ENCODE results near the gene RCBTB2.

RCBTB2 gene

DNA sequence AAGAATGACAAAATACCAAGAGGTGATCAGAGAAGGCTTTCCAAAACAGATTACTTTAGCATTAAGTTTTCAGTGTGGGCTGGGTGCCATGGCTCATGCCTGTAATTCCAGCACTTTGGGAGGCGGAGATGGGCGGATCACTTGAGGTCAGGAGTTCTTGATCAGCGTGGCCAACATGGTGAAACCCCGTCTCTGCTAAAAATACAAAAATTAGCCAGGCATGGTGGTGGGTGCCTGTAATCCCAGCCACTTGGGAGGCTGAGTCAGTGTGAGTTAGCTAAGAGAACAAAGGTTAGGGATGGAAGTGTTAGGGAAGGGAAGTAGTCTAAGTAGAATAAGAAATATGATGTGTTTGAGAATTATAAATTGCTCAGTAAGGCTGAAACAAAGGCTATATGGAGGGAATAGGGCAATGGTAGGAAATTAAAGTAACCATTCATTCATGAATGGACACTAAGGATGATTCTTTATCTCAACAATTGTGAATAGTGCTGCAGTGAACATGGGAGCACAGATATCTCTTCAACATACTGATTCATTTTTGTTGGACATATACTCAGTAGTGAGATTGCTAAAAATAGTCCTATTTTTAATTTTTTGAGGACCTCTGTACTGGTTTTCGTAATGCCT is 3.9 kb upstream of the RCBTB2 start:
- ChIA-PET POLR2A (no interaction called here), CTCF (no interaction called here)
- Histone ChIP-seq H3K4me1 (ENCODE audit: control extremely low read depth in 1 of 4, control insufficient read depth in 4 of 4, insufficient read depth in 4 of 4, low read length in 3 of 4) (peaks cover 2 to 33% (median 12%) of the 10 kb centered on the region in 4 experiments), H3K36me3 (ENCODE audit: control insufficient read depth in 4 of 4, insufficient read depth in 4 of 4, low read length in 3 of 4) (no peaks in the 10 kb centered on the region), H3K27me3 (replicated peaks in 2 of 5; ENCODE audit: control insufficient read depth in 4 of 5, insufficient read depth in 5 of 5, low read length in 4 of 5) (no peaks in the 10 kb centered on the region), H3K9me3 (ENCODE audit: control extremely low read depth in 1 of 5, control insufficient read depth in 4 of 5, insufficient read depth in 2 of 5, low read depth in 1 of 5, low read length in 4 of 5) (peaks cover 0 to 4% (median 0%) of the 10 kb centered on the region in 5 experiments), H3K4me3 (ENCODE audit: control insufficient read depth in 1 of 7, extremely low read depth in 1 of 7, insufficient read depth in 4 of 7, low read depth in 2 of 7, low read length in 6 of 7) (no peak overlapping the region), H3K27ac (ENCODE audit: insufficient read depth in 1 of 2, low read depth in 1 of 2, low read length in 2 of 2, poor library complexity in 1 of 2, severe bottlenecking in 2 of 2) (no peak overlapping the region)
- 95% methylated on average over 4 of the region's 5 CpGs for WGBS (ENCODE audit: insufficient coverage)
- DNase-seq = no peak

DNA sequence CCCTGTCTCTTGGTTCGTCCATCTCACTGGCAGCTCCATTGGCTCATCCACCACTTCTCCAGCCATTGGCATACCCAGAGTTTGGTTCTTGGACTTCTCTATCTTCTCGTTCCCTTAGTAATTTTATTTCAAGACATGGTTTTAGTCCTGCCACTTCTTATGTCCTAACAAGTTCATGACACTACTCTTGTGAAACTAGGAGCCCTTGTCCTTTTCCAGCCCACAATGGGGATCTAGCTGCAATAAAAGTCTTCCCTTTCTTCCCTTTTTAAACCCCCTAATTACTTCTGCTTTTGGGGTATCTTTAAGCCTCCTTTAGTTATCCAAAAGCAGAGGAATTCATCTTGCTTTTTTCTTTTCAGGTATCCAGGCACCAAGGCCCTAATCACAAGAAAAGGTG is 2.9 kb upstream of the RCBTB2 start:
- ChIA-PET POLR2A (no interaction called here), CTCF (interaction anchor here (1.0 to 2.2 kb wide), 3 partner anchors 9 to 45 kb away, joined by 3 to 6 read pairs (median 4); no protein-coding TSS in a partner anchor)
- H3K9me3 ChIP-seq (ENCODE audit: control extremely low read depth in 1 of 5, control insufficient read depth in 4 of 5, insufficient read depth in 2 of 5, low read depth in 1 of 5, low read length in 4 of 5) = peaks cover 0 to 4% (median 0%) of the 10 kb centered on the region in 5 experiments
- no peak overlapping the region for H3K27ac ChIP-seq (ENCODE audit: insufficient read depth in 1 of 2, low read depth in 1 of 2, low read length in 2 of 2, poor library complexity in 1 of 2, severe bottlenecking in 2 of 2)
- DNase-seq = peak in 2 of 3 donors; percentile 19 to 24
- no peaks in the 10 kb centered on the region for H3K27me3 ChIP-seq (replicated peaks in 2 of 5; ENCODE audit: control insufficient read depth in 4 of 5, insufficient read depth in 5 of 5, low read length in 4 of 5)
- WGBS (ENCODE audit: insufficient coverage) = 94% methylated on average over 2 of the region's 2 CpGs
- no peaks in the 10 kb centered on the region for H3K36me3 ChIP-seq (ENCODE audit: control insufficient read depth in 4 of 4, insufficient read depth in 4 of 4, low read length in 3 of 4)
- peaks cover 2 to 40% (median 14%) of the 10 kb centered on the region in 4 experiments for H3K4me1 ChIP-seq (ENCODE audit: control extremely low read depth in 1 of 4, control insufficient read depth in 4 of 4, insufficient read depth in 4 of 4, low read length in 3 of 4)
- no peak overlapping the region for H3K4me3 ChIP-seq (ENCODE audit: control insufficient read depth in 1 of 7, extremely low read depth in 1 of 7, insufficient read depth in 4 of 7, low read depth in 2 of 7, low read length in 6 of 7)

DNA sequence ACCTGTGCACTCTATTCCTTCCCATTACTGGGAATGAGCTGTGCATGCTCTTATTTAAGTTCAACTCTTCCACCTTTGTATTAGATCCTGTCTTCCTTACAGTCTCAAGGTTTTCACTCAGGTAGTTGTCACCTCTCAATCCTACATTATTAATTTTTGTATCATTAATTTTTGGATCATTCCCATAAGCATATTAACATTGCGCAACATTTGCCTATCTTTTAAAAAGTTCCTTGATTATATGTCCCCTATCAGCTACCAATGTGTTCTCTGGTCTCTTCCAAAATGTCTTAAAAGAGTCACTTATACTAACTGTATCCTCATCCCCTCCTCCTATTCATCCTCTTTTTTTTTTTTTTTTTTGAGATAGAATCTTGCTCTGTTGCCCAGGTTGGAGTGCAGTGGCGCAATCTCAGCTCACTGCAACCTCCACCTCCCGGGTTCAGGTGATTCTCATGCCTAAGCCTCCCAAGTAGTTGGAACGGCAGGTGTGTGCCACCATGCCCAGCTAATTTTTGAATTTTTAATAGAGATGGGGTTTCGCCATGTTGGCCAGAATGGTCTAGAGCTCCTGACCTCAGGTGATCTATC is 2.1 kb upstream of the RCBTB2 start:
- H3K4me1 ChIP-seq (ENCODE audit: control extremely low read depth in 1 of 4, control insufficient read depth in 4 of 4, insufficient read depth in 4 of 4, low read length in 3 of 4) = peaks cover 2 to 41% (median 14%) of the 10 kb centered on the region in 4 experiments
- CTCF ChIA-PET = interaction anchor here (1.6 to 2.2 kb wide), 4 partner anchors 11 to 45 kb away, joined by 4 to 6 read pairs (median 4); no protein-coding TSS in a partner anchor

DNA sequence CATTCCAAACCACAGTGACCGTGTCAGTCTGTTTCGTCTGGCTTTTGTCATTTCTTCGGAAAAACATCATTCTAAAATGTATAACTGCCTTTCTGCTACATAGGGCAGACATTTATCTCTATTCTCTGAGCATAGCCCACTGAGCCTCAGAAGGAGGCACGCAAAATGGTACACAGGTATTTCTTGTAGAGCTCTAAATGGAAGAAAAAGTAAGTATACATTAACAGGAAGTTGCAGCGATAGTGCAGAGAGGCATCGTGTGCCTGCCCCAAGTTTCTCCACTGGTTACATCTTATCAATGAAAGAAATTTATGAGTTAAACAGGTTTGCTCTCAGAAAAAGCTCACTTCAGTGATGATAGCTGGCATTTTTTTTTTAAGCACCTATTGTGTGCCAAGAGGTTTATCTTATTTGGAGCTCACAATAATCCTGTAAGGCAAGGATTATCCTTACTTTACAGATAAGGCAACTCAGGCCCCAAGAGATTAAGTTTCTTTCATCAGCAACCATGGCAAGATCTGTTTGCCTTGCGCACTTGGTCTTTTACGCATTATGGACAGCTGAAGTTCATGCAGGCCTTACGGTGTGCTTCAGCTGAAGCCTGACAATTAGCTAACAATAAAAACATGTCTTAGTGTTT is 1.2 kb upstream of the RCBTB2 start:
- Histone ChIP-seq H3K36me3 (ENCODE audit: control insufficient read depth in 4 of 4, insufficient read depth in 4 of 4, low read length in 3 of 4) (no peaks in the 10 kb centered on the region), H3K4me3 (ENCODE audit: control insufficient read depth in 1 of 7, extremely low read depth in 1 of 7, insufficient read depth in 4 of 7, low read depth in 2 of 7, low read length in 6 of 7) (no peak overlapping the region), H3K27me3 (replicated peaks in 2 of 5; ENCODE audit: control insufficient read depth in 4 of 5, insufficient read depth in 5 of 5, low read length in 4 of 5) (no peaks in the 10 kb centered on the region), H3K9me3 (ENCODE audit: control extremely low read depth in 1 of 5, control insufficient read depth in 4 of 5, insufficient read depth in 2 of 5, low read depth in 1 of 5, low read length in 4 of 5) (peaks cover 0 to 4% (median 0%) of the 10 kb centered on the region in 5 experiments), H3K4me1 (ENCODE audit: control extremely low read depth in 1 of 4, control insufficient read depth in 4 of 4, insufficient read depth in 4 of 4, low read length in 3 of 4) (peaks cover 2 to 41% (median 14%) of the 10 kb centered on the region in 4 experiments), H3K27ac (ENCODE audit: insufficient read depth in 1 of 2, low read depth in 1 of 2, low read length in 2 of 2, poor library complexity in 1 of 2, severe bottlenecking in 2 of 2) (no peak overlapping the region)
- peak in 1 of 3 donors; percentile 22 for DNase-seq
- CTCF ChIA-PET = interaction anchor here (0.7 to 2.2 kb wide), 10 partner anchors 9 to 46 kb away, joined by 3 to 6 read pairs (median 4); no protein-coding TSS in a partner anchor
- POLR2A ChIA-PET = no interaction called here
- WGBS (ENCODE audit: insufficient coverage) = 90% methylated on average over 5 of the region's 9 CpGs

More for the DNA sequence above, 2.1 kb upstream of the RCBTB2 start:
- no peak overlapping the region for H3K4me3 ChIP-seq (ENCODE audit: control insufficient read depth in 1 of 7, extremely low read depth in 1 of 7, insufficient read depth in 4 of 7, low read depth in 2 of 7, low read length in 6 of 7)
- POLR2A ChIA-PET = interaction anchor here (0.6 kb wide), 1 partner anchor 189 kb away, joined by 3 read pairs; no protein-coding TSS in a partner anchor
- H3K27me3 ChIP-seq (replicated peaks in 2 of 5; ENCODE audit: control insufficient read depth in 4 of 5, insufficient read depth in 5 of 5, low read length in 4 of 5) = no peaks in the 10 kb centered on the region
- no peak for DNase-seq
- no peaks in the 10 kb centered on the region for H3K36me3 ChIP-seq (ENCODE audit: control insufficient read depth in 4 of 4, insufficient read depth in 4 of 4, low read length in 3 of 4)
- no peak overlapping the region for H3K27ac ChIP-seq (ENCODE audit: insufficient read depth in 1 of 2, low read depth in 1 of 2, low read length in 2 of 2, poor library complexity in 1 of 2, severe bottlenecking in 2 of 2)
- WGBS (ENCODE audit: insufficient coverage) = 98% methylated on average over 4 of the region's 5 CpGs
- peaks cover 0 to 4% (median 0%) of the 10 kb centered on the region in 5 experiments for H3K9me3 ChIP-seq (ENCODE audit: control extremely low read depth in 1 of 5, control insufficient read depth in 4 of 5, insufficient read depth in 2 of 5, low read depth in 1 of 5, low read length in 4 of 5)

DNA sequence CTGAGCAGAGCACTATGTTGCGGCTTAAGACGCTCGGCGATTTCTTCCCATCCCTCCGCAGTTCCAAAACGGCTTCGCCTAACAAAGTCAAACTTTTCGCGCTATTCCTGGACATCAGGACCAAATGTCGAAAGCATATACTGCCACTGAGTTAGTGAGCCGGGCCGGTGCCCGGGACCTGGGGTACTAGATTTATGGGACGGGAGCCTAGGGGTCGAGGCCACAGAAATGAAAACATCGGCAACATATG is 699 bp downstream of the RCBTB2 start:
- H3K27me3 ChIP-seq (replicated peaks in 2 of 5; ENCODE audit: control insufficient read depth in 4 of 5, insufficient read depth in 5 of 5, low read length in 4 of 5) = no peaks in the 10 kb centered on the region
- 10% methylated on average over 16 of the region's 16 CpGs for WGBS (ENCODE audit: insufficient coverage)
- H3K36me3 ChIP-seq (ENCODE audit: control insufficient read depth in 4 of 4, insufficient read depth in 4 of 4, low read length in 3 of 4) = no peaks in the 10 kb centered on the region
- no peak for DNase-seq
- H3K4me3 ChIP-seq (ENCODE audit: control insufficient read depth in 1 of 7, extremely low read depth in 1 of 7, insufficient read depth in 4 of 7, low read depth in 2 of 7, low read length in 6 of 7) = peak overlapping the region; percentile 74 to 96 (median 83)
- peaks cover 0 to under 1% (median 0%) of the 10 kb centered on the region in 5 experiments for H3K9me3 ChIP-seq (ENCODE audit: control extremely low read depth in 1 of 5, control insufficient read depth in 4 of 5, insufficient read depth in 2 of 5, low read depth in 1 of 5, low read length in 4 of 5)
- POLR2A ChIA-PET = interaction anchor here (0.6 to 1.9 kb wide), 2 partner anchors 23 to 27 kb away, joined by 3 to 6 read pairs; no protein-coding TSS in a partner anchor
- H3K27ac ChIP-seq (ENCODE audit: insufficient read depth in 1 of 2, low read depth in 1 of 2, low read length in 2 of 2, poor library complexity in 1 of 2, severe bottlenecking in 2 of 2) = peak overlapping the region; percentile 76 to 89
- H3K4me1 ChIP-seq (ENCODE audit: control extremely low read depth in 1 of 4, control insufficient read depth in 4 of 4, insufficient read depth in 4 of 4, low read length in 3 of 4) = peaks cover 2 to 54% (median 14%) of the 10 kb centered on the region in 4 experiments
- CTCF ChIA-PET = interaction anchor here (1.0 to 1.4 kb wide), 3 partner anchors 11 to 48 kb away, joined by 3 to 4 read pairs (median 3); no protein-coding TSS in a partner anchor

DNA sequence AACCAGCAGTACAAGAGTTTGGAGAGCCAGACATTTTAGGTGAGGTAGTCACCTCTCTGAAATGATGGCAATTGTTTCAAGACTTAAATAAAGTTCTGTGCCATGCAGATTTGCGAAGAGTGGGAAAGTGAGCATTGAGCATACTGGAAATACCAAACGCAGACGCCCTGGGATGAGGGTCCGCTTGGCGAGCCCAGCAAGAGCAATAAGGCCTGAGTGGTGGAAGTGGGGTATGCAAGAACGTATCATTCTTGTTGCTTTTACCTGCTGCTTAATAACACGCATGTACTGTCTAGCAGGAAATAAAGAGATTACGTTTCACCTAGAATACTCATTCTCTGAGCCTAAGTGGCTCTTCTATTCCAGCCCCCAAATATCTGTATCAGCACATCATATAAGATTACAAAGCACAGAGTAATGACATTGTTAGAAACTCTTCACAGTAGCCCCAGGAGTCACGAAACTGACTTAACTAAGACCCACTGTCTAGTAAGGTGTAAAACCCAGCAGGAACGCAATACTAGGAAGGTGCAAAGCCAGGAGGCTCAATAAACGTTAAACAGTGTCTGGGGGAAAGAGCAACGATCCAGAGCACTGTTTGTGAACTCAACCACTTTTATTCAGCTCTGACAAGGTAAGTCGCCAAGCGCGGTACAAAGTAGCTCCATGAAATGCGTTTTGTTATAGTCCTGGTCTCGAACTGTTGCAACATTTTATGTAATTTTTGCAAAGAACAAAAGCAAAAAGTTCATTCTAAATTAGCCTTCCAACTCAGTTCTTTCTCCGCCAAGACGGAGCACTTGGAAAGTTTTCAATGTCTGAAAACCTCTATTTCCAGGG is 1.2 kb downstream of the RCBTB2 start:
- POLR2A ChIA-PET = interaction anchor here (0.6 to 1.9 kb wide), 2 partner anchors 24 to 26 kb away, joined by 3 to 6 read pairs; no protein-coding TSS in a partner anchor

More for the DNA sequence above, 1.2 kb downstream of the RCBTB2 start:
- Histone ChIP-seq H3K4me3 (ENCODE audit: control insufficient read depth in 1 of 7, extremely low read depth in 1 of 7, insufficient read depth in 4 of 7, low read depth in 2 of 7, low read length in 6 of 7) (peak overlapping the region; percentile 74 to 96 (median 83)), H3K9me3 (ENCODE audit: control extremely low read depth in 1 of 5, control insufficient read depth in 4 of 5, insufficient read depth in 2 of 5, low read depth in 1 of 5, low read length in 4 of 5) (no peaks in the 10 kb centered on the region), H3K4me1 (ENCODE audit: control extremely low read depth in 1 of 4, control insufficient read depth in 4 of 4, insufficient read depth in 4 of 4, low read length in 3 of 4) (peaks cover 2 to 54% (median 14%) of the 10 kb centered on the region in 4 experiments), H3K27me3 (replicated peaks in 2 of 5; ENCODE audit: control insufficient read depth in 4 of 5, insufficient read depth in 5 of 5, low read length in 4 of 5) (no peaks in the 10 kb centered on the region), H3K36me3 (ENCODE audit: control insufficient read depth in 4 of 4, insufficient read depth in 4 of 4, low read length in 3 of 4) (no peaks in the 10 kb centered on the region), H3K27ac (ENCODE audit: insufficient read depth in 1 of 2, low read depth in 1 of 2, low read length in 2 of 2, poor library complexity in 1 of 2, severe bottlenecking in 2 of 2) (peak overlapping the region; percentile 76 to 89)
- 74% methylated on average over 16 of the region's 19 CpGs for WGBS (ENCODE audit: insufficient coverage)
- CTCF ChIA-PET = interaction anchor here (1.4 kb wide), 1 partner anchor 48 kb away, joined by 4 read pairs; no protein-coding TSS in a partner anchor
- no peak for DNase-seq

Measured in common myeloid progenitor, CD34-positive (primary cell).